ENCODE results near the gene CKAP2L. TPM values are rescaled to one million over a fixed set of nuclear protein-coding genes. Genes with fewer than 3 reads are reported as not detected.
A peak's percentile ranks its signal among the peaks of the same experiment; 100 is the strongest.

Gene CKAP2L
- polyA plus RNA-seq, 1 donor from 2014 or later, result not detected

DNA sequence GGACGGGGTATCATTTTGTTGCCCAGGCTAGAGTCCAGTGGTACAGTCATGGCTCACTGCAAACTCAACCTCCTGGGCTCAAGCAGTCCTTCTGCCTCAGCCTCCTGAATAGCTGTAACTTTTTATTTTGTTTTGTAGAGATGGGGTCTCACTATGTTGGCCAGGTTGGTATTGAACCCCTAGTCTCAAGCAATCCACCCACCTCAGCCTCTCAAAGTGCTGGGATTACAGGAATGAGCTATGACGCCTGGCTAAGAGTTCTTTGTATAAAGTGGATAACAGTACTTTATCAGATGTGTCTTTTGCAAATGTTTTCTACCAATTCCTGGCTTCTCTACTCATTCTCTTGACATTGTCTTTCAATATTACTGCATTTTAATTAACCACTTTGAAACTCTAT, 60.7 kb downstream of the CKAP2L start:
- Mint-ChIP-seq H3K9me3 (no peaks in the 10 kb centered on the region), H3K27me3 (peaks cover 2% of the 10 kb centered on the region), H3K36me3 (no peaks in the 10 kb centered on the region), H3K4me1 (peaks cover 58 to 62% (median 59%) of the 10 kb centered on the region in 3 donors), H3K4me3 (no peak overlapping the region), H3K27ac (no peak overlapping the region)

DNA sequence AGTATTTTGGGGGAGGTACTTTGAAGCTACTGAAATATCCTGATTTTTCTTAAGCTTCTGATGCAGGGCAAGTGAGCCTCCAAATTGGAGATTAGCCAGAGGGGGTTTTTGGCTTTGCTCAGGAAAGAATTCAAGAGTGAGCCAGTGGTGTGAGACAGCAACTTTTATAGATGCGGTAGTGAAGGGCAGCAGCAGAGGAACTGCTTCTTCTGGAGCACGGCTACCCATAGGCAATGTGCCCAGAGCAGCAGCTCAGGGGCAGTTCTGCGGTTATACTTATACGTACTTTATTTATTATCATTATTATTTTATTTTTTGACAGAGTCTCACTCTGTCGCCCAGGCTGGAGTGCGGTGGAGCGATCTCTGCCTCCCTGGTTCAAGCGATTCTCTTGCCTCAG, 63.4 kb downstream of the CKAP2L start:
- Mint-ChIP-seq H3K9me3 (peaks cover 0 to 2% (median 0%) of the 10 kb centered on the region in 3 donors), H3K27ac (peak overlapping the region; percentile 90 to 95 (median 94)), H3K4me3 (peak overlapping the region in 3 of 4 donors; percentile 42 to 72 (median 68))

DNA sequence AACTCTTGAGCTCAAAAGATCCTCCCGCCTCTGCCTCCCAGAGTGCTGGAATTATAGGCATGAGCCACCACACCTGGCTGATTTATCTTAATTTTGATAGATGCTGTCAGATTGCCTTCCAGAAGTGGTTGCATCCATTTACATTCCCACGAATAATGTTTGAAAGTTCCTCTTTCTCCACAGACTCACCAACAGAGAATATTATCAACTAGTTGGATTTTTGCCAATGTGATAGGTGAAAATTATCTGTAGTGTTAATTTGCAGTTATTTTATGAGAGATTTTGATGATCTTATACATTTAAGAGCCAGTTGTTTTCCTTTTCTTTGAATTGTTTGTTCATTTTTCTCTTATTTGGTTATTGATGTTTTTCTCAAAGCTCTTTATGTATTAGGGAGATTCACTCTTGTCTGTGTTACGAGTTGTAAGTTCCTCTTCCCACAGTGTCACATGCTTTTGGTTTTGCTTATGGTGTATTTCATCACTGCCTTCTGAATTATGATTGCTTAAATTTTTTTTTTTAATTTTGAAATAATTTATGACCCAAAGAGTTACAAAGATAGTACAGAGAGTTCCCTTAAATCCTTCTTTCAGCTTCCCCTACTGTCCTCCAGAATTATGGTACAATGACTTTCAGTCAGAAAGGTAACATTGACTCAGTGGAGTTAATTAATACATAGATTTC, 64.3 kb downstream of the CKAP2L start:
- peak overlapping the region; percentile 47 to 68 (median 61) for H3K4me3 Mint-ChIP-seq
- H3K4me1 Mint-ChIP-seq, result peaks cover 31 to 38% (median 32%) of the 10 kb centered on the region in 3 donors
- peaks cover 0 to 2% (median 0%) of the 10 kb centered on the region in 3 donors for H3K9me3 Mint-ChIP-seq
- H3K27me3 Mint-ChIP-seq, result no peaks in the 10 kb centered on the region
- no peaks in the 10 kb centered on the region for H3K36me3 Mint-ChIP-seq
- H3K27ac Mint-ChIP-seq, result peak overlapping the region; percentile 90 to 95 (median 94)

More for the DNA sequence above, 63.4 kb downstream of the CKAP2L start:
- Mint-ChIP-seq H3K27me3 (peaks cover 2% of the 10 kb centered on the region), H3K36me3 (no peaks in the 10 kb centered on the region), H3K4me1 (peaks cover 36 to 44% (median 41%) of the 10 kb centered on the region in 3 donors)

DNA sequence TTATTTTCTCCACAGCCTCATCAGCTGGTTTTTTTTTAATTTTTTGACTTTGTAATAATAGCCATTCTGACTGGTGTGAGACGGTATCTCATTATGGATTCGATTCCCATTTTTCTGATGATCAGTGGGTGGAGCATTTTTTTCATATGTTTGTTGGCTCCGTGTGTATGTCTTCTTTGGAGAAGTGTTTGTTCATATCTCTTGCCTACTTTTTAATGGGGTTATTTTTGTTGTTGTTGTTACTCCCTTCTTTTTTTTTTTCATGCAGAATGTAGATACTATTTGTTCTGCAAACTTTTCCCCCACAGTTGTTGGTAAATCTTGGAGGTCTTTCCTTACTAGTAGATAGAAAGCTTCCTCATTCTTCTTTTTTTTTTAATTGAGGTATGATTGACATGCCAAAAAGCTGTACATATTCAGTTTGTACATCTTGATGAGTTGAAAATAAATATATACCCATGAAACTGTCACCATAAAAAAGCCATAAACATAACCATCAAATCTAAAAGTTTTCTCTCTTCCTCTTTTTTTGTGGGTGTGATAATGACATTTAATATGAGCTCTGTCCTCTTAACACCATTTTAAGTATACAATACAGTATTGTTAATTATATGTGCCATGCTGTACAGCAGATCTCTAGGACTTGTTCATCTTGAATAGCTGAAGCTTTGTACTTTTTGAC, 65.4 kb downstream of the CKAP2L start:
- Mint-ChIP-seq H3K27me3 (no peaks in the 10 kb centered on the region), H3K4me3 (peak overlapping the region in 3 of 4 donors; percentile 19 to 37 (median 26)), H3K27ac (peak overlapping the region; percentile 54 to 95 (median 90)), H3K4me1 (peaks cover 30 to 38% (median 31%) of the 10 kb centered on the region in 3 donors), H3K9me3 (peaks cover 0 to 2% (median 0%) of the 10 kb centered on the region in 3 donors), H3K36me3 (no peaks in the 10 kb centered on the region)

DNA sequence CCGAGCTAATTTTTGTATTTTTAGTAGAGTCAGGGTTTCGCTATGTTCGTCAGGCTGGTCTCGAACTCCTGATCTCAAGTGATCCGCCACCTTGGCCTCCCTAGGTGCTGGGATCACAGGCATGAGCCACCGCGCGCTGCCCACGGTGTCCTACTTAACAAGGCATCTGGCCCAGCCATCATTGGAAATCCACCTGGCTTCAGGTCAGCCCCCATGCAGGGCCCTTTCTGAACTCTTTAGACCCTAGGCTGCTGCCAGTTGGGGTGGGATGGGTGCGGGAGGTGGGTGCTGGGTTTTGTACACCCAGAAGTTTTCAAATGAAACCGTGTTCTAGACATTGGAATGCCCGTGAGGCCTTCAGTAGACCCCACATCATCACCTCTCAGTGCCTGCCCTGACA, 70.2 kb downstream of the CKAP2L start:
- Mint-ChIP-seq H3K27ac (no peak overlapping the region), H3K36me3 (no peaks in the 10 kb centered on the region), H3K4me3 (no peak overlapping the region), H3K27me3 (no peaks in the 10 kb centered on the region), H3K4me1 (peaks cover 11 to 28% (median 20%) of the 10 kb centered on the region in 3 donors), H3K9me3 (peaks cover 0 to 2% (median 0%) of the 10 kb centered on the region in 3 donors)

DNA sequence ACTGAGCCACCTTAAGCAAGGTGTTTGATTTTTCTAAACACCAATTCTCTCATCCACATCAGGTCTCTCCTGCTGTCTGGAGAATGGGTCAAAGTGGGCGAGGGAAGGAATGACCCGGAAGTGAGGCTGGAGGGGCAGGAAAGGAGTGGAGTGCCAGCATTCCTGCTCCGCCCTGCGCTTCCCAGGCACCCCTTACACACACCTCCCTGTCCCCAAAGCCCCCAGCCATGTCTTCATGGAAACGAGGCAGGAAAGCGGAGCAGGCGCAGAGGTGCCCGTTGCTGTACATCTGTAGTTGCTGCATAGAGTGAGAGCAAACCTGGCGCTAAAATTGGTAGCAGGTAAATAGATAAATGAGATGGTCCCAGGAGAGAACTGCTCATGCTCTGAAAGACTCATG, 70.8 kb downstream of the CKAP2L start:
- Mint-ChIP-seq H3K27ac (no peak overlapping the region), H3K36me3 (no peaks in the 10 kb centered on the region), H3K4me3 (peak overlapping the region in 1 of 4 donors; percentile 74), H3K9me3 (peaks cover 0 to 2% (median 0%) of the 10 kb centered on the region in 3 donors), H3K27me3 (no peaks in the 10 kb centered on the region), H3K4me1 (peaks cover 6 to 22% (median 15%) of the 10 kb centered on the region in 3 donors)

DNA sequence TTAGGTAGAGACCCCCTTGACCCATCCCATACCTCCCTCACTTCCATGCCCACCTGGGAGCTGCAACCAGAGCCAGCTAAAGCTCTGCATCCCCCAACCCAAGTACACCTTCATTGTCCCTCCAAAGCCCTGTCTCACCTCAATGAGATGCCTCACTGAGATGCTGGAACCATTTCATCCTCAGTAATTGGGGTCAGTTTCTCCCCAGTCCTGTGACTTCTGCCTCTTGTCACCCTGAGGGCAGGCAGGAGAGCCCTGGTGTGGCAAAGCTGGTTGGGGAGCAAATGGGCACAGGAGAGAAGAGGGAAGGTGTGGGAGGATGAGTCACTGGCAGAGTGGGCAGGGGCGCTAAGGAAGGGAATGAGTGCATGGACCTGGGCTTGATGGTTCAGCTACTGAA, 71.5 kb downstream of the CKAP2L start:
- no peak overlapping the region for H3K4me3 Mint-ChIP-seq
- no peaks in the 10 kb centered on the region for H3K36me3 Mint-ChIP-seq
- H3K9me3 Mint-ChIP-seq, result peaks cover 0 to 2% (median 0%) of the 10 kb centered on the region in 3 donors
- H3K27ac Mint-ChIP-seq, result peak overlapping the region in 1 of 3 donors; percentile 13
- H3K27me3 Mint-ChIP-seq, result no peaks in the 10 kb centered on the region
- peaks cover 6 to 22% (median 12%) of the 10 kb centered on the region in 3 donors for H3K4me1 Mint-ChIP-seq

DNA sequence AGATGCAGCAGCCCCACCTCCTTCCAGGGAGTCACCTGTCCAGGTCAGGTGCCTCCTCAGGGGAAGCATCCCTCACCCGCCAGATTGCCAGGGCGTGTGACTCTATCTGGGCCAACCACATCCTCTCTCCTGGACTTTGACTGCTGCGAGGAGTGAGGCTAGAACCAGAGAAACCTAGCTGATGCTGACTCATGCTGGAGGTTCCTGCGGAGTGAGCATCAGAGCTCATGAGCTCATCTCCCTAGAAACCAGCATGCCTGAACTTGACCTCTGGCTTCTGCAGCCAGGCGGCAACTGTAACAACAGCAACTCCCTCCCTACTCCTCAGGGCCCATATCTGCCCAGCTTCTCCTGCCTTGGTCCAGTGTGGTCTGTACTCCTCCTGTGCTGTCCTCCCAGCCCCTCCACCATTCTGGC, 71.9 kb downstream of the CKAP2L start:
- no peaks in the 10 kb centered on the region for H3K27me3 Mint-ChIP-seq
- peaks cover 6 to 22% (median 15%) of the 10 kb centered on the region in 3 donors for H3K4me1 Mint-ChIP-seq
- peak overlapping the region in 1 of 3 donors; percentile 13 for H3K27ac Mint-ChIP-seq
- no peak overlapping the region for H3K4me3 Mint-ChIP-seq
- H3K36me3 Mint-ChIP-seq, result no peaks in the 10 kb centered on the region
- peaks cover 0 to 2% (median 0%) of the 10 kb centered on the region in 3 donors for H3K9me3 Mint-ChIP-seq

DNA sequence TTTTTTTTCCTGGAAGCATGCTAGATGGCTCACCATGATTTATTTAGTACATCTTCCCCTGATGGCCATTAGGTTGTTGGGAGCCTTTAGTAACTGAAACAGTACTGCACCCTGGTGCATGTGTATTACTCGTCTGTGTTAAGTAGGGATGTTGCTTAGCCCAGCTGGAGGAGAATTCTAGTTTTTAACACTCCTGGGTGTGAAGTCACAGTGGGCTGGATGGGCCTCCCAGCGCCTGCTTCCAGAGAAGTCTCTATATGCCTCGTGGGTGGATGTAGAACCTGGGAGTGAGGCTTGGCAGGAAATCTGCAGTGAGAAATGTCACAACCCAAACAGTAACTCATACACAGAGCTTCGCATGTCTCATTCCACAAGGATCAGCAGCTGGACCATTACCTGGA, 72.5 kb downstream of the CKAP2L start:
- no peak overlapping the region for H3K27ac Mint-ChIP-seq
- no peaks in the 10 kb centered on the region for H3K27me3 Mint-ChIP-seq

DNA sequence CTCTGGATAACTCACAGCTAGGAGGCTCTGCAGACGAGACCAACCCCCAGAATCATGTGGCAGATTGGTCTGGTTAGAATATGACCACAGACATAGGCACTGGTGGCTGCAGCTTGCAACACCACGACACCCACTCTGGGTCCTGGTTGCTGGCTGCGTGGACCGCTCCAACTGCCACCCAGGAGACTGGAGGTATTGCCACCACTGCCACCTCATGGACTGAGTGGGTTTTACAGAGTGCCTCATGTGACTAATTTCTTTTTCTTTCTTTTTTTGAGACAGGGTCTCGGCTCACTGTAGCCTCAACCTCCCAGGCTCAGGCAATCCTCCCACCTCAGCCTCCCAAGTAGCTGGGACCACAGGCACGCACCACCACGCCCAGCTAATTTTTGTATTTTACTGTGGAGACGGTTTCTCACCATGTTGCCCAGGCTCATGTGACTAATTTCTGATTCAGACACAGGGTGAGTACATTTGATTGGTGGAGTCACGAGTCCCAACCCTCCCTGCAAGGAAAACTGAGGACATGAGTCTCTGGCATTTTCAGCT, 73.5 kb downstream of the CKAP2L start:
- H3K36me3 Mint-ChIP-seq, result no peaks in the 10 kb centered on the region
- H3K27me3 Mint-ChIP-seq, result no peaks in the 10 kb centered on the region
- peak overlapping the region in 2 of 3 donors; percentile 10 to 88 for H3K27ac Mint-ChIP-seq
- H3K4me1 Mint-ChIP-seq, result peaks cover 6 to 27% (median 20%) of the 10 kb centered on the region in 3 donors
- peak overlapping the region in 2 of 4 donors; percentile 83 to 91 for H3K4me3 Mint-ChIP-seq
- no peaks in the 10 kb centered on the region for H3K9me3 Mint-ChIP-seq

More for the DNA sequence above, 72.5 kb downstream of the CKAP2L start:
- Mint-ChIP-seq H3K9me3 (peaks cover 0 to 2% (median 0%) of the 10 kb centered on the region in 3 donors), H3K36me3 (no peaks in the 10 kb centered on the region), H3K4me3 (peak overlapping the region in 1 of 4 donors; percentile 35), H3K4me1 (peaks cover 6 to 22% (median 15%) of the 10 kb centered on the region in 3 donors)

DNA sequence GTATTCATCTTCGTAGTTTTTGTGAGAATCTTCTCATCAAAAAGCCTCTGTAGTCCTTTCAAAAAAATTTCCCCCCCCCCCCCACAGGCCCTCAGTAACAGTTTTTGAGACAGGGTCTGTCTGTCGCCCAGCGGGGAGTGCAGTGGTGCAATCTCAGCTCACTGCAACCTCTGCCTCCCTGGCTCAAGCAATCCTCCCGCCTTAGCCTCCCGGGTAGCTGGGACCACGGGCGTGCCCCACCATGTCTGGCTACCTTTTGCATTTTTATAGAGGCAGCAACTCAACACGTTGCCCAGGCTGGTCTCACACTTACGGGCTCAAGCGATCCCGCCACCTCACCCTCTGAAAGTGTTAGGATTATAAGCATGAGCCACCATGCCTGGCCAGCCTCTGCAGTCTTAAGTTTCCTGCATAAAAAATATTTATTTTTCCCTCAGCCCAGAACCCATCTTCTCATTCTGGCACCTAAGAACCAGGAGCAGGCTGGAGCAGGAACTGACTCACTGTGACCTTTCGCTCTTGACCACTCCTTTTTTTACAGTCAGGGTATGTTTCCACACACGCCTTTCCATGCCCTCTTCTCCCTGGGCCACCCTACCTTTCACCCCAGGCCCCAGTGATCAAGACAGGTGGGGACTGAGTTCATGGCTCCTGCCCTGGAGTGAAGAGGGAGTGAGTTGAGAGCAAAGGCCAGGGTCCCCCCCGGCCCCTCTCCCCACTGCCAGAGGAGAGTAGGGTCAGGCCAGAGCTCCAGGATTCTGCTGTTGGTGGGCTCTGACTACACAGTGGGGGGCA, 76.1 kb downstream of the CKAP2L start:
- no peaks in the 10 kb centered on the region for H3K9me3 Mint-ChIP-seq
- peaks cover 9 to 33% (median 29%) of the 10 kb centered on the region in 3 donors for H3K4me1 Mint-ChIP-seq
- H3K27ac Mint-ChIP-seq, result no peak overlapping the region
- no peaks in the 10 kb centered on the region for H3K36me3 Mint-ChIP-seq
- H3K27me3 Mint-ChIP-seq, result no peaks in the 10 kb centered on the region
- no peak overlapping the region for H3K4me3 Mint-ChIP-seq

DNA sequence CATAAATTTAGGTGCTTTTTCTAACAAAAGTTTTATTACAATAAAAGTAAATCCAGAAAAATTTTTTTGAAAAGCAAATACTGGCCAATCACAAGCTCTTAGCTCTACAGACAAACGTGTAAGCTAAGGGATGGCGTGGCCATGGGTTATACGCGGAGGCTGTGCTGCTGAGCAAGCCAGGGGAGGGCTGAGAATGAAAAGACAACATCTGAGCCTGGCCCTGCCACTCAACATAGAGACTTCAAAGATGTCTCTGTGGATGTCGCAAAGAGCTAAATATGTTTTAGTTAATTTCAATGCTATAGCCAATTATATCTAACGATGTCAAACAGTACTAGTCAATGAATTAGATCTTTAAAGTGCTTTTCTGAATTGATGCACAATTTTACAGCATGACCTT, 76.9 kb downstream of the CKAP2L start:
- Mint-ChIP-seq H3K27ac (no peak overlapping the region), H3K36me3 (no peaks in the 10 kb centered on the region)

More for the DNA sequence above, 76.9 kb downstream of the CKAP2L start:
- Mint-ChIP-seq H3K9me3 (no peaks in the 10 kb centered on the region), H3K27me3 (no peaks in the 10 kb centered on the region), H3K4me1 (peaks cover 8 to 29% (median 28%) of the 10 kb centered on the region in 3 donors), H3K4me3 (no peak overlapping the region)
